Colonic mucosa (tissue), 4 donors: ENCODE data around the gene TRIM32. TPM values are rescaled to one million over a fixed set of nuclear protein-coding genes. Genes with fewer than 3 reads are reported as not detected.
"Not testable (repeated sequence)": the region's sequence is repeated elsewhere in the genome, so short reads cannot be mapped to it uniquely, and the experiment has no call there.

Experiments used
- DNase-seq: peaks from one replicate; pipeline ENCODE4 v3.0.0-alpha.2; 2020
- H3K27ac ChIP-seq: fragments of 200-600 bp; one replicate; pipeline ENCODE4 v1.8.0; 2021
- H3K27me3 ChIP-seq: fragments of 200-600 bp; one replicate; pipeline ENCODE4 v1.8.0; 2021
- H3K36me3 ChIP-seq: fragments of 200-600 bp; one replicate; pipeline ENCODE4 v1.8.0; 2021
- H3K4me1 ChIP-seq: fragments of 200-600 bp; one replicate; pipeline ENCODE4 v1.8.0; 2021; ENCODE audit warnings: mild to moderate bottlenecking
- H3K4me3 ChIP-seq: fragments of 200-600 bp; one replicate; pipeline ENCODE4 v1.8.0; 2021
- H3K9ac ChIP-seq, 2 donors: one replicate each; pipeline ENCODE4 v1.7.0; 2013; ENCODE audit warnings: control low read depth in 2 of 2, low read depth in 2 of 2, low read length in 2 of 2
- H3K9me3 ChIP-seq: fragments of 200-600 bp; one replicate; pipeline ENCODE4 v1.8.0; 2021
- CTCF ChIP-seq: fragments of 200-600 bp; IDR thresholded peaks from one replicate; pipeline ENCODE4 v1.8.0; 2022; ENCODE audit warnings: antibody characterized with exemption, mild to moderate bottlenecking
- intact Hi-C: fragments of 100-400 bp; cut with DNase I; formaldehyde crosslinking; loops from one replicate; pipeline ENCODE4 v1.14.1; 2022
- total RNA-seq, 2 donors: library from RNA; stranded (reverse); fragmentation: NEBNext Ultra II Directional in 1 of 2; extraction: Animal tissue kit (Norgen Biotek cat#: 25700) in 1 of 2; gene quantifications; one replicate each; pipeline ENCODE4 v1.2.1, GENCODE V29; 2021
- donor health status: healthy.
- donor health status: DM: no; HTN: no; CAD: no.
- donor health status: DM: no; HTN: no; CAD: no.

TRIM32 gene
- total RNA-seq, 2 donors from 2014 or later: 17.1 to 17.2 TPM

- intact Hi-C loops: no loop called here
- H3K9ac ChIP-seq: no peak overlapping the region
- peaks cover 12% of the 10 kb centered on the region for H3K4me1 ChIP-seq
- DNase-seq: no peak
- H3K4me3 ChIP-seq: no peak overlapping the region
- TF ChIP-seq CTCF: no peak
- no peaks in the 10 kb centered on the region for H3K27me3 ChIP-seq
- no peaks in the 10 kb centered on the region for H3K9me3 ChIP-seq
- no peaks in the 10 kb centered on the region for H3K36me3 ChIP-seq
- H3K27ac ChIP-seq: no peak overlapping the region
Observed at GRCh38 chr9:116689486-116690032, 2.5 kb downstream of the TRIM32 start.

GRCh38 chr9:116690805-116691204 is 3.7 kb downstream of the TRIM32 start:
- intact Hi-C loops, H3K9ac ChIP-seq, H3K27me3 ChIP-seq, H3K36me3 ChIP-seq, H3K4me3 ChIP-seq, DNase-seq, H3K27ac ChIP-seq, H3K9me3 ChIP-seq: not testable (repeated sequence)
- peaks cover 12% of the 10 kb centered on the region for H3K4me1 ChIP-seq

GRCh38 chr9:116691607-116692006 is 4.5 kb downstream of the TRIM32 start:
- Histone ChIP-seq H3K9ac (no peak overlapping the region), H3K4me1 (peaks cover 12% of the 10 kb centered on the region), H3K9me3 (no peaks in the 10 kb centered on the region), H3K27ac (no peak overlapping the region), H3K4me3 (no peak overlapping the region), H3K36me3 (no peaks in the 10 kb centered on the region), H3K27me3 (no peaks in the 10 kb centered on the region)
- no peak for TF ChIP-seq CTCF
- no peak for DNase-seq
- intact Hi-C loops: no loop called here

- Histone ChIP-seq H3K9me3 (no peaks in the 10 kb centered on the region), H3K27me3 (no peaks in the 10 kb centered on the region), H3K9ac (no peak overlapping the region), H3K4me1 (peaks cover 12% of the 10 kb centered on the region), H3K36me3 (no peaks in the 10 kb centered on the region), H3K27ac (no peak overlapping the region), H3K4me3 (no peak overlapping the region)
- no peak for TF ChIP-seq CTCF
- intact Hi-C loops: no loop called here
- no peak for DNase-seq
Observed at GRCh38 chr9:116692616-116693015, 5.5 kb downstream of the TRIM32 start.

- H3K4me1 ChIP-seq: peaks cover 11% of the 10 kb centered on the region
- TF ChIP-seq CTCF: no peak
- DNase-seq: no peak
Observed at GRCh38 chr9:116693233-116693731, 6.2 kb downstream of the TRIM32 start.

GRCh38 chr9:116694785-116695291 is 7.7 kb downstream of the TRIM32 start:
- no peaks in the 10 kb centered on the region for H3K27me3 ChIP-seq
- H3K36me3 ChIP-seq: peaks cover 16% of the 10 kb centered on the region
- no peak overlapping the region for H3K4me3 ChIP-seq
- intact Hi-C loops: no loop called here
- H3K27ac ChIP-seq: no peak overlapping the region
- no peak for TF ChIP-seq CTCF
- no peak for DNase-seq
- no peak overlapping the region for H3K9ac ChIP-seq
- no peaks in the 10 kb centered on the region for H3K4me1 ChIP-seq
- no peaks in the 10 kb centered on the region for H3K9me3 ChIP-seq

More at GRCh38 chr9:116693233-116693731, 6.2 kb downstream of the TRIM32 start:
- intact Hi-C loops: no loop called here
- no peaks in the 10 kb centered on the region for H3K9me3 ChIP-seq
- no peak overlapping the region for H3K4me3 ChIP-seq
- H3K9ac ChIP-seq: no peak overlapping the region
- no peak overlapping the region for H3K27ac ChIP-seq
- no peaks in the 10 kb centered on the region for H3K27me3 ChIP-seq
- peaks cover 6% of the 10 kb centered on the region for H3K36me3 ChIP-seq
